Measurements from ENCODE around the gene CIAO2B. TPM values are rescaled to one million over a fixed set of nuclear protein-coding genes. Genes with fewer than 3 reads are reported as not detected.

CIAO2B gene
- total RNA-seq = 10 to 100 TPM; 57.7 to 77.8 (median 66.7) TPM
- polyA plus RNA-seq = 100 to 1,000 TPM in 1 of 2 donors, 10 to 100 TPM in 1; 40.1 to 150 TPM
- long read RNA-seq, donor 1, transcript CIAO2B-201 (5 exons, 676 nt) = major isoform, 21 of 45 reads
- long read RNA-seq, donor 1, transcript CIAO2B-203 (4 exons, 718 nt) = minor isoform, 7 of 45 reads
- long read RNA-seq, donor 1, partial matches to known transcripts = 7 of 45 reads
- long read RNA-seq, donor 1, other reads (novel, unspliced or antisense) = 6 of 45 reads
- long read RNA-seq, donor 2, transcript CIAO2B-203 (4 exons, 718 nt) = minor isoform, 8 of 128 reads
- long read RNA-seq, donor 2, transcript CIAO2B-201 (5 exons, 676 nt) = major isoform, 119 of 128 reads
- long read RNA-seq, donor 2, partial matches to known transcripts = 0 of 128 reads
- long read RNA-seq, donor 2, other reads (novel, unspliced or antisense) = 0 of 128 reads
- long read RNA-seq, donor 3, transcript CIAO2B-201 (5 exons, 676 nt) = major isoform, 46 of 61 reads
- long read RNA-seq, donor 3, transcript CIAO2B-203 (4 exons, 718 nt) = minor isoform, 8 of 61 reads
- long read RNA-seq, donor 3, partial matches to known transcripts = 4 of 61 reads
- long read RNA-seq, donor 3, other reads (novel, unspliced or antisense) = 3 of 61 reads

DNA sequence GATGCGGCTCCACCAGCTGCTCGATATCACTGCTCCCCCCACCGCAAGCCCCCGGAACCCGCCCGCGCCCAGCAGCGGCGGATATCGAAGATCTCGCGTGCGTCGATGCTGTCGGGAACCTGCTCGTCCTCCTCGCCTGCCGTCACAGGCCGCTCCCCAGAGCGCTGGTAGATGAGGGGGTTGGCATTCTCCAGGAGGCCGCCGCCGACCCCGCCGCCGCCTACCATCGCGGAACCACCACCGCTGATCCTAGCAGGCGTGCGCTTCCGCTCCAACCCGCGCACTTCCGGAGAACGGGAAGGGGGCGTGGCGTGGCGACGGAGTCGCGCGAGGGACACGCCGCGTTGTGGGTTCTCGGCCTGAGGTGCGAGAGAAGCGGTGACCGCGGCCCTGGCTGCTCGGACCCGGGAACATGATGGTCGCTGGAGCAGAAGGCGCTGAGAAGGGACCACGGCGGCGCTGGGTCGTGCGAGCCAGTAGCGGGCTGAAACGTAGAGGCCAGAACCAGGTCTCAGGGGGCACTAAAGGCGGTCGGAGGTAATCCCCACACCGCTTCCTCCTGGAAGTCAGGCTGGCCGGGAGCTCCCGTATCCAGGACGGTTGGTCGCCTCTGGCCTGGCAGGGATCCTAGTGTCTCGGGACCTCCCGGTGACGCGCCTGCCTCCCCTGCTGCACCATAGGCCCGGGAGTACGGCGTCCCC is at the start of gene CIAO2B:
Gene CIAO2B, minus strand, starts transcription at position 265 of the 701 bp plus-strand sequence. Its CDS starts 38 bp downstream, at position 227.
- intact Hi-C loops (cut with DNase I) = loop anchor here in 2 of 4 donors (5.0 to 10.0 kb wide), 3 partner anchors 37 to 531 kb away; no protein-coding TSS in a partner anchor
- Histone ChIP-seq H3K9me3 (no peaks in the 10 kb centered on the region), H3K27me3 (no peaks in the 10 kb centered on the region), H3K4me3 (peak within 1 kb of the TSS; percentile 99), H3K27ac (peak within 1 kb of the TSS; percentile 43 to 87), H3K4me1 (ENCODE audit: insufficient read depth) (peaks cover 14% of the 10 kb centered on the region), H3K36me3 (no peaks in the 10 kb centered on the region)
- TF ChIP-seq POLR2A (IDR thresholded peaks at IDR 0.05) = peak; percentile 91
- TF ChIP-seq, protein P1, sequence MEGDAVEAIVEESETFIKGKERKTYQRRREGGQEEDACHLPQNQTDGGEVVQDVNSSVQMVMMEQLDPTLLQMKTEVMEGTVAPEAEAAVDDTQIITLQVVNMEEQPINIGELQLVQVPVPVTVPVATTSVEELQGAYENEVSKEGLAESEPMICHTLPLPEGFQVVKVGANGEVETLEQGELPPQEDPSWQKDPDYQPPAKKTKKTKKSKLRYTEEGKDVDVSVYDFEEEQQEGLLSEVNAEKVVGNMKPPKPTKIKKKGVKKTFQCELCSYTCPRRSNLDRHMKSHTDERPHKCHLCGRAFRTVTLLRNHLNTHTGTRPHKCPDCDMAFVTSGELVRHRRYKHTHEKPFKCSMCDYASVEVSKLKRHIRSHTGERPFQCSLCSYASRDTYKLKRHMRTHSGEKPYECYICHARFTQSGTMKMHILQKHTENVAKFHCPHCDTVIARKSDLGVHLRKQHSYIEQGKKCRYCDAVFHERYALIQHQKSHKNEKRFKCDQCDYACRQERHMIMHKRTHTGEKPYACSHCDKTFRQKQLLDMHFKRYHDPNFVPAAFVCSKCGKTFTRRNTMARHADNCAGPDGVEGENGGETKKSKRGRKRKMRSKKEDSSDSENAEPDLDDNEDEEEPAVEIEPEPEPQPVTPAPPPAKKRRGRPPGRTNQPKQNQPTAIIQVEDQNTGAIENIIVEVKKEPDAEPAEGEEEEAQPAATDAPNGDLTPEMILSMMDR (IDR thresholded peaks at IDR 0.05) = peak in 1 of 3 donors; percentile 5
- no peak for TF ChIP-seq EP300 (IDR thresholded peaks at IDR 0.05)
- 0 to 1% (median 0%) methylated on average over 43 to 76 of the region's 76 CpGs for WGBS, 3 donors
- DNase-seq = peak; percentile 86 to 94 (median 90)

DNA sequence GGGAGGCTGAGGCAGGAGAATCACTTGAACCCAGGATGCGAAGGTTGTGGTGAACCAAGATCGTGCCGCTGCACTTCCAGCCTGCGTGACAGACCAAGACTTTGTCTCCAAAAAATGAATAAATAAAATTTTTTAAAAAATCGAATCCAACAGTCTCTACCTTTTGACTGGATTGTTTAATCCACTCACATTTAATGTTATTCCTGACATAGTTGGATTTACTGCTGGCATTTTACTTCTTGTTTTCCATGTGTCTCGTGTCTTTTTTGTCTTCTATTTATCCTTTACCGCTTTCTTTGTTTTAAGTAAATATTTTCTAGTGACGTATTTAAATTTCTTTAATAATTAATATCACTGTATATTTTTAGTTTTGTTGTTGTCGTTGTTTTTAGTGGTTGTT is 48.8 kb upstream of the CIAO2B start:
- 94 to 95% (median 95%) methylated on average over 9 of the region's 9 CpGs for WGBS, 3 donors
- Histone ChIP-seq H3K9me3 (no peaks in the 10 kb centered on the region), H3K27ac (no peak overlapping the region), H3K27me3 (no peaks in the 10 kb centered on the region), H3K4me3 (no peak overlapping the region), H3K4me1 (ENCODE audit: insufficient read depth) (no peaks in the 10 kb centered on the region), H3K36me3 (no peaks in the 10 kb centered on the region)
- intact Hi-C loops (cut with DNase I) = no loop called here
- TF ChIP-seq, protein P1 (IDR thresholded peaks at IDR 0.05) = no peak
- TF ChIP-seq POLR2A (IDR thresholded peaks at IDR 0.05) (no peak), EP300 (IDR thresholded peaks at IDR 0.05) (no peak)
- DNase-seq = no peak

DNA sequence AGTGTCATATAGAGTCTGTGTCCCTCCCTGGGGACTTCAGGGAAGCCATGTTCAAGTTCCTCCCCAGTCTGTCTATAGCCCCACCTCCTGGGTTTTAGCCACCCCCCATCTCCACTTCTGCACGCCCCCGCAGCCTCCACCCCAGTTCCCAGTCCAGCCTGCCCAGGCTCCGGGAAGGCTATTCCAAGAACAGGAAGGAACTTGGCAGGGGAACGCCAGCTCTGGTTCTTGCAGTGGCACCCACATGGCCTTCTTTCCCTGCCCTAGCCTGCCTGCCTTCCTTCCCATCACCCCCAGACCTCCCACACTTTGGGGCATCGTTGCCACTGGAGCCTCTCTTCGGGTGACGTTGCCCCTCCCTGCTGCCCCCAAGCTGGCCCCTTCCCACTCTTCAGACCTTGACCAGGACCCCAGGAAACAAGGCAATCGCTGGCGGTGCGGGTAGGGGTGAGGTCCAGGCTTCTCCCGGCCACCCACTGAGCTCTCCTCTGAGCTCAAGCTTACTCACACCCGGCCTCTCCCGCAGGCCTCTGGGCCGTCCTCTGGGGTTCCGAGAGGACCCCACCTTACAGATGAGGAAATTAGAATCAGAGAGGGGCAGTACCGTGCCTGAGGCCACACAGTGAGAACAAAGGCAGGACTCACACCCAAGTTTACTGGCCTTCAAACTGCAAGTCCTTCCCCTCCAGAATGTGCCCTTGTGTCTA is 45.0 kb upstream of the CIAO2B start:
- Histone ChIP-seq H3K9me3 (no peaks in the 10 kb centered on the region), H3K4me1 (ENCODE audit: insufficient read depth) (no peaks in the 10 kb centered on the region), H3K27ac (no peak overlapping the region), H3K27me3 (no peaks in the 10 kb centered on the region), H3K36me3 (no peaks in the 10 kb centered on the region), H3K4me3 (no peak overlapping the region)
- 43 to 63% (median 49%) methylated on average over 15 to 16 of the region's 16 CpGs for WGBS, 3 donors
- no peak for DNase-seq
- TF ChIP-seq, protein P1 (IDR thresholded peaks at IDR 0.05) = no peak
- TF ChIP-seq POLR2A (IDR thresholded peaks at IDR 0.05) (no peak), EP300 (IDR thresholded peaks at IDR 0.05) (no peak)
- intact Hi-C loops (cut with DNase I) = loop anchor here in 1 of 4 donors (10.0 kb wide), 1 partner anchor 206 kb away; the partner anchor contains the start of gene MATCAP1

Data from ovary (tissue), 10 donors.